ENCODE results near the gene NSMCE1. TPM values are rescaled to one million over a fixed set of nuclear protein-coding genes. Genes with fewer than 3 reads are reported as not detected.
"Not testable (repeated sequence)": the region's sequence is repeated elsewhere in the genome, so short reads cannot be mapped to it uniquely, and the experiment has no call there.

NSMCE1 gene
- total RNA-seq, 2 donors from 2014 or later: 37.6 to 58.2 TPM

DNA sequence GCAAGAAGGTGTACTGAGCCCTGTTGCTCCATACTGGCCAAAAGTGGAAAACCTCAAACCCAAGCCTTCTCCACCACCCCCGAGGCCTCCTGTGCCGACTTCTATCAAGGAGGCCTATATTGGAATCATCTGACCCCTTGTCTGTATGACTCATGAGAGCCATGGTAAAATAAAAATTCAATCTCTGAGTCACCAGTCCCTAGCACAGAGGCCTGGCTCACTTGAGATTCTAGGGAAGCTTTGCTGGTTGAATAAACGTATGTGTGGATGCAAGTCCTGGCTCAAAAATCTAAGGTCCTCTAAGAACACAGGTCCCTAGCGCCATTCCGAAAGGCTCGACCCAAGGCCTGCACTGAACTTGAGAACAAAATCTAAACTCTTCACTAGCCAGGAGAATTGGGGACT, 15.0 kb downstream of the NSMCE1 start:
- intact Hi-C loops (cut with DNase I): no loop called here
- Histone ChIP-seq H3K36me3 (no peaks in the 10 kb centered on the region), H3K27ac (no peak overlapping the region), H3K9me3 (no peaks in the 10 kb centered on the region), H3K9ac (ENCODE audit: low read depth in 2 of 2, low read length in 2 of 2) (no peak overlapping the region), H3K27me3 (no peaks in the 10 kb centered on the region), H3K4me1 (no peaks in the 10 kb centered on the region), H3K4me3 (no peak overlapping the region)
- TF ChIP-seq, protein P1, sequence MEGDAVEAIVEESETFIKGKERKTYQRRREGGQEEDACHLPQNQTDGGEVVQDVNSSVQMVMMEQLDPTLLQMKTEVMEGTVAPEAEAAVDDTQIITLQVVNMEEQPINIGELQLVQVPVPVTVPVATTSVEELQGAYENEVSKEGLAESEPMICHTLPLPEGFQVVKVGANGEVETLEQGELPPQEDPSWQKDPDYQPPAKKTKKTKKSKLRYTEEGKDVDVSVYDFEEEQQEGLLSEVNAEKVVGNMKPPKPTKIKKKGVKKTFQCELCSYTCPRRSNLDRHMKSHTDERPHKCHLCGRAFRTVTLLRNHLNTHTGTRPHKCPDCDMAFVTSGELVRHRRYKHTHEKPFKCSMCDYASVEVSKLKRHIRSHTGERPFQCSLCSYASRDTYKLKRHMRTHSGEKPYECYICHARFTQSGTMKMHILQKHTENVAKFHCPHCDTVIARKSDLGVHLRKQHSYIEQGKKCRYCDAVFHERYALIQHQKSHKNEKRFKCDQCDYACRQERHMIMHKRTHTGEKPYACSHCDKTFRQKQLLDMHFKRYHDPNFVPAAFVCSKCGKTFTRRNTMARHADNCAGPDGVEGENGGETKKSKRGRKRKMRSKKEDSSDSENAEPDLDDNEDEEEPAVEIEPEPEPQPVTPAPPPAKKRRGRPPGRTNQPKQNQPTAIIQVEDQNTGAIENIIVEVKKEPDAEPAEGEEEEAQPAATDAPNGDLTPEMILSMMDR (IDR thresholded peaks at IDR 0.05): no peak
- no peak for DNase-seq

DNA sequence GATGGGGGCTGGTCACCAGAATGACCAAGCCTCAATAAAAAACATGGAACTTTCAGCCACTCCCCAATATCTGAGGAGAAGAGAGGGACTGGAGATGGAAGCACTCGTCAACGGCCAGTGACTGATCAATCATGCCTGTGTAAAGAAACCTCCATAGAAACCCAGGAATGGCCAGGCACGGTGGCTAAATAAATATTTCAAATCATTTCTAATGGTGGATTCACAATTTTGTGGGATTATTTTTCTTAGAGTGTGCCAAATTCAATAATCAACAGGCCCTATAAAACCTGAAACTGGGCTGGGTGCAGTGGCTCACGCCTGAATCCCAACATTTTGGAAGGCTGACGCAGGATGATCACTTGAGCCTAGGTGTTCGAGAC, 16.4 kb downstream of the NSMCE1 start:
- no peak for DNase-seq
- Histone ChIP-seq H3K9ac (ENCODE audit: low read depth in 2 of 2, low read length in 2 of 2) (no peak overlapping the region), H3K36me3 (no peaks in the 10 kb centered on the region), H3K9me3 (no peaks in the 10 kb centered on the region), H3K27ac (no peak overlapping the region), H3K4me3 (no peak overlapping the region), H3K27me3 (no peaks in the 10 kb centered on the region), H3K4me1 (no peaks in the 10 kb centered on the region)
- TF ChIP-seq, protein P1 (IDR thresholded peaks at IDR 0.05): no peak
- intact Hi-C loops (cut with DNase I): no loop called here

DNA sequence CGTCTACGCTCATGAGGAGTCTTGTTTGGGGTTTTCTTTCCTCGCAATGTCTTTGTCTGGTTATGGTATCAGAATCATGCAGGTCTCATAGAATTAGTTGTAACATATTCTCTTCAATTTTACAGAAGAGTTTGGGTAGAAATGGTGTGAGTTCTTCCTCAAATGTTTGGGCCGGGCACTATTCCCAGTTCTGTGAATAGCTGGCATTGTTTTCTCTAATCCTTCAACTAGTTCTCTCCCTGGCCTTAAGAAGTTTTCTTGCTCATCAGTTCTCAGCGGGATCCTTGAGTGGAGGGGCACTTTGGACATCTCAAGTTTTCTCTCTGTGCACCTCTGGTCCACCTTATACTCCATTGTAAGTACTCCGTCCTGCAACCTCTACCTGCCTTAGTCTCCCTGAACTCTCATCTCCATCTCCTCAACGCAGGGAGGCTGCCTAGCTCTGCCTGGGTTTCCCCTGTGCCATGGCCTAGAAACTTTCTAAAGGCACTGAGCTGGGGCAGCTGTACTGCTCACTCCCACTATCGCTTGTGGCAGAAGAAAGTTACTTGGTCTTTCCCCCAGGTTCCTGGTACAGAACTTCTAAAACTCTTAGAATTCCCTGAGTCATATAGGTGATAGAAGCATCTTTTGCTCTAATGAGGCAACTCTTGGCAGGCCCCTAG, 16.9 kb downstream of the NSMCE1 start:
- no peaks in the 10 kb centered on the region for H3K9me3 ChIP-seq
- H3K9ac ChIP-seq (ENCODE audit: low read depth in 2 of 2, low read length in 2 of 2): peak overlapping the region in 1 of 2 donors; percentile 12
- no peak for DNase-seq
- H3K27ac ChIP-seq: no peak overlapping the region
- H3K36me3 ChIP-seq: no peaks in the 10 kb centered on the region
- intact Hi-C loops (cut with DNase I): no loop called here
- H3K4me3 ChIP-seq: no peak overlapping the region
- TF ChIP-seq, protein P1 (IDR thresholded peaks at IDR 0.05): no peak
- H3K27me3 ChIP-seq: no peaks in the 10 kb centered on the region
- no peaks in the 10 kb centered on the region for H3K4me1 ChIP-seq

DNA sequence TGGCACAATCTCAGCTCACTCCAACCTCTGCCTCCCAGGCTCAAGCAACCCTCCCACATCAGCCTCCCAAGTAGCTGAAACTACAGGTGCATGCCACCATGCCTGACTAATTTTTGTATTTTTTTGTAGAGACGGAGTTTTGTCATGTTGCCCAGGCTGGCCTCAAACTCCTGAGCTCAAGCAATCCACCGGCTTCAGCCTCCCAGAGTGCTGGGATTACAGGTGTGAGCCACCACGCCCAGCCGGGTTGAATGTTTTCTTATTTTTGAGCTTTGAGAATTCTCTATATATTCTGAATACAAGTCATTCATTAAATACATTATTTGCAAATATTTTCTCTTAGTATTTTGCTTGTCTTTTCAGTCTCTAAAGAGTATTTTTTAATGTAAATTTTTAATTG, 19.7 kb downstream of the NSMCE1 start:
- H3K4me1 ChIP-seq; H3K9me3 ChIP-seq; H3K4me3 ChIP-seq; H3K9ac ChIP-seq (ENCODE audit: low read depth in 2 of 2, low read length in 2 of 2); DNase-seq; H3K27ac ChIP-seq; H3K36me3 ChIP-seq; H3K27me3 ChIP-seq: not testable (repeated sequence)
- intact Hi-C loops (cut with DNase I): loop anchor here (10.0 kb wide), 1 partner anchor 206 kb away; no protein-coding TSS in a partner anchor

DNA sequence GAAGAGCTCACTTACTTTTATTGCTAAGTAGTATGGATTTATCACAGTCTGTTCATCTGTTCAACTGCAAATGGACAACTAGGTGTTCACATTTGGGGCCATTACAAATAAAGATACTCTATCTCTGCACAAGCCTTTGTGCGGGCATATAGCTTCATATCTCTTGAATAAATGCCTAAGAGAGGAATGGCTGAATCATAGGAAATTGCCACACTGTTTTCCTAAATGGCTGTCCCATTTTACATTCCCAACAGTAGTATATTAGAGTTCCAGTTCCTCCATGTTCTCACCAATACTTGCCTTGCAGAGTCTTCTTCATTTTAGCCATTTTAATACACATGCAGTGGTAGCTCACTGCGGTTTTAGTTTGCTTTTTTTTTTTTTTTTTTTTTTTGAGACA, 20.5 kb downstream of the NSMCE1 start:
- Histone ChIP-seq H3K27ac (no peak overlapping the region), H3K36me3 (no peaks in the 10 kb centered on the region), H3K27me3 (no peaks in the 10 kb centered on the region), H3K4me3 (no peak overlapping the region), H3K9ac (ENCODE audit: low read depth in 2 of 2, low read length in 2 of 2) (no peak overlapping the region), H3K9me3 (no peaks in the 10 kb centered on the region), H3K4me1 (peaks cover 7% of the 10 kb centered on the region)
- DNase-seq: no peak
- intact Hi-C loops (cut with DNase I): loop anchor here (10.0 kb wide), 1 partner anchor 207 kb away; no protein-coding TSS in a partner anchor
- TF ChIP-seq, protein P1 (IDR thresholded peaks at IDR 0.05): no peak

DNA sequence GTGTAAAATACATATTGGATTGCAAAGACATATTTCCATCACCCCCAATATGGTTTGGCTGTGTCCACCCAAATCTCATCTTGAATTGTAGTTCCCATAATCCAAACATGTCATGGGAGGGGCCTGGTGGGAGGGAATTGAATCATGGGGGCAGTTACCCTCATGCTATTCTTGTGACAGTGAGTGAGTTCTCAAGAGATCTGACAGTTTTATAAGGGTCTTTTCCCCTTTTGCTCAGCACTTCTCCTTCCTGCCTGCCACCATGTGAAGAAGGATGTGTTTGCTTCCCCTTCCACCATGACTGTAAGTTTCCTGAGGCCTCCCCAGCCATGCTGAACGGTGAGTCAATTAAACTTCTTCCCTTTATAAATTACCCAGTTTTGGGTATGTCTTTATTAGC, 21.5 kb downstream of the NSMCE1 start:
- H3K27ac ChIP-seq; H3K9me3 ChIP-seq; H3K36me3 ChIP-seq; H3K27me3 ChIP-seq; H3K4me3 ChIP-seq; H3K9ac ChIP-seq (ENCODE audit: low read depth in 2 of 2, low read length in 2 of 2); DNase-seq: not testable (repeated sequence)
- intact Hi-C loops (cut with DNase I): loop anchor here (10.0 kb wide), 1 partner anchor 208 kb away; no protein-coding TSS in a partner anchor
- peaks cover 15% of the 10 kb centered on the region for H3K4me1 ChIP-seq
